BE2C (cell line): ENCODE results near the gene PPIE.

Experiments used
- DNase-seq: peaks from one replicate; pipeline ENCODE4 v3.0.0-alpha.2; 2020
- H3K27me3 ChIP-seq: fragments of 250-450 bp; sonication (Bioruptor Pico); 2 replicates; pipeline ENCODE4 v1.5.1; 2020; ENCODE audit warnings: mild to moderate bottlenecking
- H3K36me3 ChIP-seq: fragments of 250-450 bp; sonication (Bioruptor Pico); 2 replicates; pipeline ENCODE4 v1.5.1; 2020; ENCODE audit warnings: mild to moderate bottlenecking
- H3K4me1 ChIP-seq: fragments of 250-450 bp; sonication (Bioruptor Pico); 2 replicates; pipeline ENCODE4 v1.5.1; 2020
- H3K4me3 ChIP-seq: 2 replicates; pipeline ENCODE4 v1.5.1; 2011; ENCODE audit warnings: low read depth, low read length
- H3K9me3 ChIP-seq: fragments of 250-450 bp; sonication (Bioruptor Pico); 2 replicates; pipeline ENCODE4 v1.5.1; 2020
- TF ChIP-seq, protein P1 (sequence below): IDR thresholded peaks from 2 replicates; pipeline ENCODE4 v1.5.1; 2012; ENCODE audit warnings: mild to moderate bottlenecking, low read depth, low read length

The PPIE gene

DNA sequence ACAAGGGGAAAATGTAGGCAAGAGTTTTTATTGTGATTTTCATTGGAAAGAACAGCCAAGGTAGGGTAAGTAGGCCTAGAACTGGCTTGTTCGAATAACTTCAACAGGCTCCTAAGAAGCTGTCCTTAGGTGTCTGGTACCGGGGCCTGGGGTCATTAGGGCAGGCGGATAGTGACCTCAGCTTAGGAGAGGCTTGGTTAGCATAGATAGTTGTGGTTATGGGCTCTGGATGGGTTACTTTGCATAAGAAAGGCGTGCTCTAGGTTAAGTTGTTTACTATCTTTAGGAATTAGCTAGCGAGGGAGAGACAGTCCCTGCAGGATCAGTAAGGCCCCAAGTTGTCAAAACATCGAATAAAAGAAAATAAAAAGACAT lies 26.7 kb upstream of the PPIE start:
- DNase-seq = no peak
- H3K4me1 ChIP-seq = no peaks in the 10 kb centered on the region
- H3K9me3 ChIP-seq = no peaks in the 10 kb centered on the region

DNA sequence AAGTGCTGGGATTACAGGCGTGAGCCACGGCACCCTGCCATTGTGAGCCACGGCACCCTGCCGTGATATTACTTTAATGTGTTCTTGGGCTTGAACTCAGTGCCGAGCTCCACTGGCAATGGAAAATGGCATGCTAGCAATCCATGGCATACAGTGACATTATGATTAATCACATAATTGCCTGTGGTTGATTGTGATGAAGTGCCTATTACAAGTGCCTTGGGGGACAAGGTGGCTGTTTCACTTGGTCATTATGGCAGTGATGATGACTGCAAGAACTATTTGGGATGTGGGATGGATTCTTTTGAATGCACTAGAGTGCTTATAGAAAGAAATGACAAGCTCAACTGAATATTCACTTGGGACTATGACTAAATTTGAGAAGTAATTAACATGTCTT lies 25.1 kb upstream of the PPIE start:
- Histone ChIP-seq H3K36me3 (no peaks in the 10 kb centered on the region), H3K27me3 (no peaks in the 10 kb centered on the region), H3K4me3 (no peak overlapping the region), H3K4me1 (no peaks in the 10 kb centered on the region), H3K9me3 (no peaks in the 10 kb centered on the region)
- TF ChIP-seq, protein P1, sequence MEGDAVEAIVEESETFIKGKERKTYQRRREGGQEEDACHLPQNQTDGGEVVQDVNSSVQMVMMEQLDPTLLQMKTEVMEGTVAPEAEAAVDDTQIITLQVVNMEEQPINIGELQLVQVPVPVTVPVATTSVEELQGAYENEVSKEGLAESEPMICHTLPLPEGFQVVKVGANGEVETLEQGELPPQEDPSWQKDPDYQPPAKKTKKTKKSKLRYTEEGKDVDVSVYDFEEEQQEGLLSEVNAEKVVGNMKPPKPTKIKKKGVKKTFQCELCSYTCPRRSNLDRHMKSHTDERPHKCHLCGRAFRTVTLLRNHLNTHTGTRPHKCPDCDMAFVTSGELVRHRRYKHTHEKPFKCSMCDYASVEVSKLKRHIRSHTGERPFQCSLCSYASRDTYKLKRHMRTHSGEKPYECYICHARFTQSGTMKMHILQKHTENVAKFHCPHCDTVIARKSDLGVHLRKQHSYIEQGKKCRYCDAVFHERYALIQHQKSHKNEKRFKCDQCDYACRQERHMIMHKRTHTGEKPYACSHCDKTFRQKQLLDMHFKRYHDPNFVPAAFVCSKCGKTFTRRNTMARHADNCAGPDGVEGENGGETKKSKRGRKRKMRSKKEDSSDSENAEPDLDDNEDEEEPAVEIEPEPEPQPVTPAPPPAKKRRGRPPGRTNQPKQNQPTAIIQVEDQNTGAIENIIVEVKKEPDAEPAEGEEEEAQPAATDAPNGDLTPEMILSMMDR = no peak
- DNase-seq = no peak

More for the DNA sequence above, 26.7 kb upstream of the PPIE start:
- Histone ChIP-seq H3K4me3 (no peak overlapping the region), H3K36me3 (no peaks in the 10 kb centered on the region), H3K27me3 (no peaks in the 10 kb centered on the region)
- TF ChIP-seq, protein P1 = no peak

GRCh38 chr1:39717809-39718208 lies 20.9 kb upstream of the PPIE start:
- Histone ChIP-seq H3K27me3 (no peaks in the 10 kb centered on the region), H3K4me1 (no peaks in the 10 kb centered on the region), H3K4me3 (no peak overlapping the region), H3K36me3 (no peaks in the 10 kb centered on the region), H3K9me3 (no peaks in the 10 kb centered on the region)
- DNase-seq = no peak
- TF ChIP-seq, protein P1 = no peak

DNA sequence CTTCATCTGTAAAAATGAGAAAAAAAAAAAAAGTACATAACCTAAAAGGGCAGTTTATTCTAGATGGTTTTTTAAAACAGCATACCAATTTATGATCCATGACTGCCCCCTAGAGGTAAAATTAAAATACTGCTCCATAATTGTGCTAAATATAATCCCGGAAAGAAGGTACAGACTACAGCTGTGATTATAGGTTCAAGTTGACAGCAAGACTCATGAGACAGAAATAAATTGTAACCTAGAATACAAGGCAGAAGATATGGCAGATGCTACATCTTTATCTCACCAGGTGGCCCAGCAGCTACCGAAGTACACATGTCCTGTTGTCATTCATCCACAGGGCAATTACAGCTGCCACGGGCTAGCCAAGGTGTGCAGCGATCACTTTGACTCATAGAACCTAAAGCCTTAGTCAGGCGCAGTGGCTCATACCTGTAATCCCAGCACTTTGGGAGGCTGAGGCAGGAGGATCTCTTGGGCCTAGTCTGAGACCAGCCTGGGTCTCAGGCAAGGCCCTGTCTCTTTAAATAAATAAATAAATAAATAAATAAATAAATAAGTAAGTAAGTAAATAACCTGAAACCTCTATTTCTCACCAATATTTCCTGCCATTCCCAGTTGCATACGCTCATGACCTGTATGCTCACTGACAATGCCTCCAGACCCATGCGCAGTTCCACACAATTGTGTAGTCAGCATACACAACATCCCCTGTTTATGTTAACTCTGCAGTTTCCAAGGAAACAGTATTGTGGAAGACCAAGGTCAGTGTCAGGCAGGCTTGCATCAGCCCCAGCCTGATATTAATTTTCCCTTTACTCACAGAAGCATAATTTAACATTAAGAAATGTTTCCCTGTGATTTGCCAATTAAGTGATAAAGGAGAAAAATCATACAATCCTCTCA lies 18.3 kb upstream of the PPIE start:
- Histone ChIP-seq H3K4me3 (no peak overlapping the region), H3K36me3 (no peaks in the 10 kb centered on the region), H3K27me3 (no peaks in the 10 kb centered on the region), H3K9me3 (no peaks in the 10 kb centered on the region), H3K4me1 (no peaks in the 10 kb centered on the region)
- TF ChIP-seq, protein P1 = peak; percentile 36; the same call in 1 of the 2 replicates
- DNase-seq = no peak

GRCh38 chr1:39721664-39722063 lies 17.0 kb upstream of the PPIE start:
- Histone ChIP-seq H3K9me3 (no peaks in the 10 kb centered on the region), H3K4me3 (no peak overlapping the region), H3K4me1 (no peaks in the 10 kb centered on the region), H3K36me3 (no peaks in the 10 kb centered on the region), H3K27me3 (no peaks in the 10 kb centered on the region)
- TF ChIP-seq, protein P1 = no peak
- no peak for DNase-seq

DNA sequence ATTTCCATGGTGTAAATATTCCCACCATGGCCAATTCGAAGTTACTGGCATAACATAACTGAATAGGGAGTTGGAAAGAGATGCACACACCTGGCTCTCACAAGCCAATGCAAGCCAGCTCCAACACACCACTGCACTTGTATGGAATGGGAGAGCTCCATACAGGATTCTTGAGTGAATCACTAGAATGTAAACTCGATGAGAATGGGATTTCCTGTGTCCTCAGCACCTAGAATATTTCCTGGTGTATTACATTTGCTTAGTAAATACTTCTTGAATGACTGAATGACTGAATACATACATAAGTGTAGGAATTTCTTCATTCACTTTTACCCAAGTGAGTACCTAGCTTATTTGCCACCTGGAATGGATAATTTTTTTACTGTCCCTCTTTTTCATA lies 16.2 kb upstream of the PPIE start:
- Histone ChIP-seq H3K4me3 (no peak overlapping the region), H3K36me3 (no peaks in the 10 kb centered on the region), H3K27me3 (no peaks in the 10 kb centered on the region), H3K9me3 (no peaks in the 10 kb centered on the region), H3K4me1 (no peaks in the 10 kb centered on the region)
- DNase-seq = no peak
- TF ChIP-seq, protein P1 = no peak
